Islet precursor cell (in vitro differentiated cells): ENCODE measurements around the gene RRAS.
A peak's percentile ranks its signal among the peaks of the same experiment; 100 is the strongest.

Experiments
- DNase-seq: peaks from one replicate; pipeline ENCODE4 v3.0.0-alpha.2; 2018

The RRAS gene

DNA sequence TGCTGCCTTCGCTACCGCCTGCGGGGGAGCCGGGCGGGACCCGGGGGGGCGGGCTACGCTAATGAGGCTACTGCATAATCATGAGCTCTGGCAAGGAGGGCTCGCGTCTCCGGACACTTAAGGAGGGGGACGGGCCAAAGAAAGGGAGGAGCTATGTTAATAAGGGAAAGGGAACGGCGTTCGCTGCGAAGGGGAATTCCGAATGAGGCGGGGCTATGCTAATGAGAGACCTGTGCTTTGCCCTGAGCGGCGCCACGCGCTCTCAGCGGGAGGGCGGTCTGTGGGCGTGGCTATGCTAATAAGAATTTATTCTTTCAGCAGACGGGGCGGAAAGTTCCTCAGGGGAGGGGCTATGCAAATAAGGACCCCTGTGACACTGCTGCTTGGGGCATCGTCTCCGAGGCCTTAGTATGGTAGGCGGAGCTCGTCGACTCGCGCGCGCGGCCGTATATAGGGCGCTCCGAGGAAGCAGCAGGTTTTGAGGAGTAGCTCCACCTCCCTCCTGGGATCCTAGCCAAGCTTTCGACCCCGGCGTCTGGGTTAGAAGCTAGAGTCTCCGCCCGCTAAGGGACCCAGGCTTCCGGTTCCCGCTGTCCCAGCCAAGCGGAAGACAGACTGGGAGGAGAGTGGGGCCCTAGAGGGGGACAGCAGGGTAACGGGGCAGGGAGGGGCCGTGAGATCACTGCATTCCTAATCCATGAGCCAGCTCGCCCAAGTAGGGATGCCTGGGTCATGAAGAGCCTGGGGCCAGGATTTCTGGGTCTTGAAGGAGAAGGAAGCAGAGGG, at the start of gene RRAS:
Gene RRAS (minus strand): TSS at position 31 of the 786 bp plus-strand sequence. CDS start 45 bp downstream, outside the sequence.
- DNase-seq = peak; percentile 100

DNA sequence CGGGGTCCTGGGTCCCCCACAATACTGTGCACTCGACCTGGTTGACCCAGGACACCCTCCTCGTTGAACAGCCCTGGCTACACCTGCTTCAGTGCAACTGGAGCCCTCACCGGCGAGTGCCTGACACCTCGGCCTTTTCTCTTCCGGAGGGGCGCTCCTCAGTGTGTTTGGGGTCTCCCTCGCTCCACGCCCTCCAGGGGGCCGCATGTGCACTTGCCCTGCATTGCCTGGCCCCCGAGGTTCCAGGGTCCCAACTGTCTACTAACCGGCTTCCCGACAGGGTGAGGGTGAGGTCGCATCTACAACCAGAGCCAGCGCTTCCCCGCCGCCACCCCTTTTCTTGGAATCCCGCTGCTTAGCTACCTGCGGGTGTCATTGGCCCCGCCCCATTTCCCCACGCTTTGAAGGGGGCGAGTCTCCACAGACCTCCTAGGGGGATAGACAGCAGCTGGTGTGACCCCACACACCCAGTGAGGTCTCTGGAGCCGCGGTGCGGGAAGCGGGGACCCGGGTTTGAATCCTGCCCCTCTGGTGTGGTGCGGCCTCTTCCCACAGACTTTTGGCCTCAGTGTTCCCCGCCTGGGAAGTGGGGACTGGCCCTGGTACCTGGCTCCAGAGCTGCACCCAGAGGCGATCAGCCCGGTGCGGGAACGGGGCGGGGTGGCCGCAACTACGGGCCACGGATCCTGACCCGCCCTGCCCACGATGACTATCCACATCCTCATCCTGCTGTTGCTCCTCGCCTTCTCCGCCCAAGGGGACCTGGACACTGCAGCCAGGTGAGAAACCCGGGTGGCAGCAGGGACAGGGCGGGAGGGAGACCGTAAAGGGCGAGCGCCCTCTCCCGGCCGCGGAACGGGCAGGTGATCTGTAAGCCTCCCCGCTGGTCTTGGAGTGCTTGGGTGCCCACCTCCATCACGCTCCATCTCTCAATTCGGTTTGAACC, 49.5 kb upstream of the RRAS start, which contains the start of gene ADM5:
Gene ADM5 (plus strand): TSS at position 462 of the 946 bp plus-strand sequence. CDS start 244 bp downstream, at position 706.
- DNase-seq = peak; percentile 87

DNA sequence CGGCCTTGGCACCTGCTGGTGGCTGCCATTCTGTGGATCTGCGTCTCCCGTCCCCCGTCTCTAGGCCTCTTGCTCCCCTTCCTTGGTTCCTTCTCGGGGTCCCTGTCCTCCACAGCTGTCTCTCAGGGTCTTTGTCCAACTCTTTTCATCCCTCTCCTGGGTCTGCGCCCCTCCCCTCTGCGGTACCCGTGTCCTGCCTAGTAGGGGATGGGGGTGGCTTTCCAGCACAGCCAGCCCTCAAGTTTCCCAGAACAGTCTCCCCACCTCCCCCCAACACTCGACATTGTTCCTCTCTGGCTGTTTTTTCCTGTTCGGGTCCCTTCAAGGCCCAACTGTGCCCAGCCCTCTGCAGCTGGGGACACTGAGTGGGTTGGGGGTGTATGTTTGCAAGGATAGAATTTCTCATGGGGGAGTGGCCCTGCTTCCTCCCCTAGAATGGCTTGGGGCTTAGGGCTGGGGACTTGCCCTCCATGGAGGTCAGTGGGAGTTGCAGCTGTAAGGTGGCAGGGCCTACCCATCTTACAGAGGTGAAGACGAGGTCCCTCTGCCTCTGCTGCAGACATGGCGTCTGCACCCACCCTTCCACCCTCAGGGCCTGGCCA, 48.7 kb upstream of the RRAS start:
- no peak for DNase-seq

DNA sequence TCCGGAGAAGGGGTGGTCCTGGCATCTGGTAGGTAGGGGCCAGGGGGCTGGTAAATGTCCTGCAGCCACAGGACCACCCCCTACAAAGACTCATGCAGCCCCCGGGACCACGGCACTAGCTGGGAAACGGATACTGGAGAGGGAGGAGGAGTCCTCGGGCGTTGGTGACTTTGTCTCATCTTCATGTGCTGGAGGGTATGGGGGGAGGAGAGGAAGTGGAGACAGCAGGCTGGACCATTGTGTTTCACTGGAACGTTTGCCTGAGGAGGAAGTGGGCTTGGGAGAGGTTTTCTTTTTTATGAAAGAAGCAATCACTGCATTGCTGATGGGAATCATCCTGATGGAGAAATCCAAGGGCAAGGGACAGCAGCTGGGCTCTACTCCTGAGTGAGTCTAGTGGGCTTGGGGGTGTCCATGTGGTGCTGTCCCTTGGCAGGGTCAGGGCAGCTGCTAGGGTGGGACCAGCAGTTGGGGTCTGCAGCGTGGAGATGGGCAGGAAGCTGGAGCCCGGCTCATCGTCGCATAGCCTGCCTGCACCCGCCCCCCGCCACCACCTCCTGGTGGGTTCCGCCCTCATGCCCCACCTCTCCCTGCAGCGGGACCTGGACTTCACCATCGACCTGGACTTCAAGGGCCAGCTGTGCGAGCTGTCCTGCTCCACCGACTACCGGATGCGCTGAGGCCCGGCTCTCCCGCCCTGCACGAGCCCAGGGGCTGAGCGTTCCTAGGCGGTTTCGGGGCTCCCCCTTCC, 47.8 kb upstream of the RRAS start:
- DNase-seq = no peak

DNA sequence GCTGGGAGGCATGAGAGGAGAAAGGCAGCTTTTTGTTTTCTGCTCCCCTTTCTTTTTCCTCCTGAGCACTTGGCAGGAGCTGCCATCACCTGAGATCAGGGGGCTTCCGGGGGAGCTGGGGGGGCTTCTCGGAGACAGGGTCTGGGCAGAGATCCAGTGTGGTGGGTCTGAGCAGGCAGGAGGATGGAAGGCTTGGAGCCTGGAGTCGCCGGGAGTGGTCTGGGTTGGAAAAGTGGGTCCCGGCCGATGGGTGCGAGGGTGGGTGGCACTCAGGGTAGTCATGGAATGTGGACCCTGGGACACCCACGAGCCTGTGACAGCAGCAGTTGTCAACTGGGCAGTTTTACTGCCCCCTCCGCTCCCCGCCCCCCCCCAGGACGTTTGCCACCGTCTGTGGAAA, 47.2 kb upstream of the RRAS start:
- no peak for DNase-seq

DNA sequence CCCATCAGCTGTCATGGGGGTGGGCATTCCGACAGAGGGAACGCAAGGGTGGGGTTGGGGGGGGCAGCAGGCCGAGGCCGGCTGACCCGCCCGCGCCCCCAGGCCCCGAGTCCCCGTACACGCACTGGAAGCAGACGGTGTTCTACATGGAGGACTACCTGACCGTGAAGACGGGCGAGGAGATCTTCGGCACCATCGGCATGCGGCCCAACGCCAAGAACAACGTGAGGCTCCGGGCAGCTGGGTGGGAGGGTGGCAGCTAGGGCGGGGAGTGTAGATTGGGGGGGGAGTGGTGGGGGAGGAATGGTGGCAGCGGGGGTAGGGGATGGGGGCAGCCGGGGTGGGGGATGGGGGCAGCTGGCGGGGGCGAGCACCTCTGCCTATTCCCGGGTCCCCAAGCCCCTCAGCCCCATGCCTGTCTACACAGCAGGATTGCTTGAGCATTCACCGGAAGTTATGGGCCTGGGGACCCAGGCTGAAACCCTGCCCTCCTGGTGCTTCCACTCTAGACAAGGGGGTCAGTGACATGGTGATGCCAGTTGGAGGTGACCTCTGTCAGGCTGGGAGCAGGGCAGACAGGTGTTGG, 46.7 kb upstream of the RRAS start:
- DNase-seq = no peak

DNA sequence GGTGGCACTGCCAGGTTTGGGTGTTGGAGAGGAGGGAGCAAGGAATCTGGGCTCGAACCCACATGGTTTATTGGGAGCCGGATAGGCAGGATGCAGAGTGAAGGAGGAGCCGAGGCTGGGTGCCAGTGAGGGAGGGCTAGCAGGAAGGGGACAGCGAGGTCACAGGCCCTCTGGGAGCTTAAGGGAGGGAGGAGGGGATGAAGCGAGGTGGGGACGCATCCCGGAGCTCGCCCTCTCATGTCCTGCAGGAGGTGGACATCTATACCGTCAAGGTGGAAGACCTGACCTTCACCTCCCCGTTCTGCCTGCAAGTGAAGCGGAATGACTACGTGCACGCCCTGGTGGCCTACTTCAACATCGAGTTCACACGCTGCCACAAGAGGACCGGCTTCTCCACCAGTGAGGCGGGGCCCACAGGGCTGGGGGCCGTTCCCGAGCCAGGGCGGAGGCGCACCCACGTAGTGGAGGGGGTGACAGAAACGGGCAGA, 45.9 kb upstream of the RRAS start:
- no peak for DNase-seq

DNA sequence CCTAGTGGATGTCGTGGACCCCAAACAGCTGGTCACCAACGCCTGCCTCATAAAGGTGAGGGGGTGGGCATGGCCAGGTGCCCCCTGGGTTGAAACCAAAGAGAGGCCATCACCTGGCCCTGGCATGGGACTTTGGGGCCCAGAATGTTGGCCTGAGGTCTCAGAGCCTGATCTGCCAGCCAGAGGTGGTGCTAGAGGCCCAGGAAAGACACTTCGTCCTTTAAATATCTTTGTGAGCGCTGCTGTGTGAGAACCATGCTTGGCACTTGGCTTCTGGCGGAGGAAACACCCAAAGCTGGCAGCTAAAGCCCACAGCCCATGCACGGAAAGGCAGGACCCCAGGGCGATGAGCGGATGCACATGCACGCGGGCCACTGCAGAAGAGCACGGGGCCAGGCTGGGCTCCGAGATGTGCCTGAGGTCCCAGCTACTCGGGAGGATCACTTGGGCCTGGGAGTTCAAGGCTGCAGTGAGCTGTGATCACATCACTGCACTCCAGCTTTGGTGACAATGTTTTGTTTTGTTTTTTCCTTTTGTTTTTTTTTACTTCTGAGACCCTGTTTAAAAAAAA, 45.1 kb upstream of the RRAS start:
- no peak for DNase-seq

DNA sequence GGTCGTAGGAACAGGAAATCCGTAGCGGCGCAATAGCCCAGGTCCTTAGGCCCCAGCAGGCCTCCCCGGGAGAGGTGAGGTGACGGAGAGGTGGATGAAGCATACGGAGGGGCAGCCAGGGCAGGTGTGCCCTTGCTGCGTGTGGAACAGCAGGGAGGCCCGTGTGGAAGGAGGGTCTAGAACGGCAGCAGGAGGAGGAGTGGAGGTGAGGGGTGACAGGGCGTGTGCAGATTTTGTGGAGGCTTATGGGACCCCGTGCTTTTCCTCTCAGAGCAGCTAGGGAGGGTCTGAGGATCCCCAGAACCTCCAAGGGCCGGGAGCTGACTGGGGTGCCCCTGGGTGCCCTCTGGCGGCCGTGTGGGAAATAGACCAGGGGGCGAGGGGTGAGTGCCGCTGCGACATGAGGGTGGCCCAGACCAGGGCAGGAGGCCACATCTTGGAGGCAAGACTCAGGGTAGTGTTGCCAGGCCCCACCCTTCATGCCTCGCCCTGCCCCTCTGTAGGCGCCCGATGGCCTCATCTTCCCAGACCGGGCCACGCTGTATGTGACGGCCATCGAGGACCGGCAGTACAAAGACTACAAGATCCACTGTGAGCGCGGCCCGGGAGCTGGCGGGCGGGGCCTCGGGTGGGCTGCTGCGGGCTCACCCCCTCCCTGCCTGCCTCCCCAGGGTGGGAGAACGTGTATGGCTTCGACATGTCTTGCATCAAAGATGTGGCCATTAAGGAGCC, 44.5 kb upstream of the RRAS start:
- DNase-seq = no peak

DNA sequence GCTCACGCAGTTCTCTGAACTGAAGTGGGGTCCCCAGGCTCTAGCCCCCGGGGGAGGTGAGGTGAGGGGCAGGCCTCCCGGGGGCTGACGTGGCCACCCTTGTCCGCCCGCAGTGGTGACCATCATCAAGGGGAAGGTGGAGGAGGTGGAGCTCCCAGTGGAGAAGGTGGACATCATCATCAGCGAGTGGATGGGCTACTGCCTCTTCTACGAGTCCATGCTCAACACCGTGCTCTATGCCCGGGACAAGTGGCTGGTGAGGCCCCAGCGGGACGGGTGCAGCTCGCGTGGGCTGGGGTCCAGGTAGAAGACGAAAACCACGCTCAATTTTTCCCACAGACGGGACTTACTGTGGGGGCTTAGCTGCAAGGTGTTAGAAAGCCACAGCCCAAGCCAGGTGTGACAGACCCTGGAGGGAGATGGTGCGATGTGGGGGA, 43.9 kb upstream of the RRAS start:
- no peak for DNase-seq

DNA sequence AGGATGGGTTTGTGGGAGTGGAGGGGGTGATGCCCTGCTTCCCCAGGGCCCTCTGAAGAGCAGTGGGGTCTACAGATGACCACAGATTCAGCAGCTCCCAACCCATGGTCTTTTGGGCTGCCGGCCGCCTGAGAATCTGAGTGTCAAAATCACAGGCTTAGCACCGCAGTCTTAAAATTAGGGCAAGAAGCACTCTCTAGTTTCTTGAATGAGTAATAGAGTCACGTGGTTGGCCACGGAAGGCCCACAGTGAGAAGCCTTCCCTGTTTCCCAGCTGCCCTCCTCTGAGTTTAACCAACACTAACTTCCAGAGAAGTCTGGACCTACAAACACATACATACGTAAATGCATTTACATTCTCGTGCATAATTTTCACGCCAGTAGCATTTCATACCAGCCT, 42.3 kb upstream of the RRAS start:
- no peak for DNase-seq

DNA sequence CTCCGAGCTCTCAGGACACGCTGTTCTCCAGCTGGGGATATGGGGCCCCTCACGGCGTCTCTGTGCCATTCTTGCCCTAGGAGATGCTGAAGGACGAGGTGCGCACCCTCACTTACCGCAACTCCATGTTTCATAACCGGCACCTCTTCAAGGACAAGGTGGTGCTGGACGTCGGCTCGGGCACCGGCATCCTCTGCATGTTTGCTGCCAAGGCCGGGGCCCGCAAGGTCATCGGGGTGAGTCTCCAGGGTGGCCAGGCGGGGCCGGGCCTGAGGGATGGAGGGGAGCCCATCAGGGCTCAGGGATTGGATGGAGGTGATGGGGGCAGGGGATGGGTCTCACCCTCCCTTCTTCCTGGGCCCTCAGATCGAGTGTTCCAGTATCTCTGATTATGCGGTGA, 41.9 kb upstream of the RRAS start:
- DNase-seq = no peak

DNA sequence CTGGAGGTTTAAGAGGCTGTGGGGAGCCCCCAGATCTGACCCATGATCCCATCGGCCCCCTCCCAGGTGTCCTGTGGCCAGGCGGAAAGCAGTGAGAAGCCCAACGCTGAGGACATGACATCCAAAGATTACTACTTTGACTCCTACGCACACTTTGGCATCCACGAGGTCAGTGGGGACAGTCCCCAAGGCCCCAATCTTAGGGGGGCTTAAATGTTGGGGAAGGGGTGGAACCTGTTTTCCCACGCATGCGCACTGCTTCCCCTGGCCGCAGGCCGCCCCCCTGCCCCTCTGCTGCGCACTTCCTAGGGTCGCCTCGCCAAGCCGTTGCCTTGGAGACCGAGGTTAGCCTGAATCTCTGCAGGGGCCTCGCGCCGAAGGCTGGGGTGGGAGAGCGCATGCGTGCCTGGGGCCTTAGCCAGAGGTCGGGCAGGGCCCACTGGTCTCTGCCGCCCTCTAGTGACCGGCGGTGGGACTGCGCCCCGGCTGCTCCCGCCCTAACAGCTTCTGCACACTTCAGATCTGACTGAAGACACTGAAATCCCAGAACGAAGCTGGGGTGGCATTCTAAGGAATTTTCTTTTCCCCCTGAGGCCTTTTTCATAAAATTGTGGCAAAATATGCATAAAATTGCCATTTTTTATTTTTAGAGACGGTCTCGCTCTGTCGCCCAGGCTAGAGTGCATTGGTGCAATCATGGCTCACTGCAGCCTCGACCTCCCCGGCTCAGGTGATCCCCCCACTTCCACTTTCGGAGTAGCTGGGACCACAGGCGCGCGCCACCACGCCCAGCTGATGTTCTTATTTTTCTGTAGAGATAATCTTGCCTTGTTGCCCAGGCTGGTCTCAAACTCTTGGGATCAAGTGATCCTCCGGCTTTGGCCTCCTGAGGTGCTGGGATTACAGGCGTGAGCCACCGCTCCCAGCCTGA, 40.7 kb upstream of the RRAS start:
- DNase-seq = peak; percentile 96

DNA sequence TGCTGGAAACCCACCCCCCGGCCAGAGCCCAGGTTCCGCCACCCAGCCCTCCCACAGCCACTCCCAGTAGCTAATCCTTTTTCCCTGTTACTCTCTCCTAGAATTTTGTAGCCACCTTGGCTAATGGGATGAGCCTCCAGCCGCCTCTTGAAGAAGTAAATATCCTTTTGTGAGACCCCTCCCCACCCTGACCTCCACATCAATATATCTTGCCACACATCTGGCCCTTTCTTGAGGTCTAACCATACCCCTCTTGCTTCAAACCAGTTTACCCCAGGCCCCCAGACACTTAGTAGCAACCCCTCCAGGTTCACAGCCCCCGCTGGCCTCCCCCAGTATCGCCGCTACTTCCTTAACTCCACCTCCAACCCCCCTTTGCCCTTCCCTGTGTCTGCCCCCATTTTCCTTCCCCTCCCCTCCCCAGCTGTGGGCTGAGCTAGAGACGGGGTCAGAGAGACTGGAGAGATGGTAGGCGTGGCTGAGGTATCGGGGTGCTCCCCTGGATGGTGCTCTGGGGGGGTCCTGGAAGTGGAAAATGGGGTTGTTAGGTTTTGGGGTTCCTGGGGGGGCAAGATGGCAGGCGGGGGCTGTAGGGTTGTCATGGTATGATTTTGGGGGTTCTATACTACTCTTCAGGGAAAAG, 39.9 kb upstream of the RRAS start:
- no peak for DNase-seq

DNA sequence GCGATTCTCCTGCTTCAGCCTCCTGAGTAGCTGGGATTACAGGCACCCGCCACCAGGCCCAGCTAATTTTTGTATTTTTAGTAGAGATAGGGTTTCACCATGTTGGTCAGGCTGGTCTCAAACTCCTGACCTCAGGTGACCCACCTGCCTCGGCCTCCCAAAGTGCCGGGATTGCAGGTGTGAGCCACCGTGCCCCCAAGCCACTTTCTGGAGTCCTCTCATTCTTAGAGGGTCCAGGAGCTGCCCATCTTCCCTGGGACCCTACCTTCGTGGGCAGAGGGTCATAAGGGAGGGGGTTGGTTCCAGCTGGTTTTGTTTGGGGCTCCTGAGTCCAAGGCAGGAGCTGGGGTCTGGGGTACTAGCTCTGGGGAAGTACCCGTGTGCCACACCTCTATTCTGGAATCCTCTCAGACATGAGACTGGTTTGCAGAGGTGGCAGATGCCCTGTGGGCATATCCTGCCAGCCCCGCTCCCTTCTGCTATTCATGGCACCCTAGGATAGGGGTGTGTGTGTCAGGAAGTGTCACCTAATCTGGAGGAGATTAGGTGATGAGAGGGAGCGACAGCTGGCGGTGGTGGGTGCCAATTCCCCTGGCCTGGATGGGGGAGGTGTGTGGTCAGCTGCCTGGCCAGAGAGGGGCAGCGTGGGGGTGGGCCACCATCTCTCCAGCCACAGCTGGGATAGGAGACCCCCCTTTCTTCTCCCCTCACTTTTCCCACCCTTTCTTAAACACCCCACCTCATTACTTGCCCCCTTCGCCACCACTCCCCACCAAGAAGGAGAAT, 39.2 kb upstream of the RRAS start:
- no peak for DNase-seq

DNA sequence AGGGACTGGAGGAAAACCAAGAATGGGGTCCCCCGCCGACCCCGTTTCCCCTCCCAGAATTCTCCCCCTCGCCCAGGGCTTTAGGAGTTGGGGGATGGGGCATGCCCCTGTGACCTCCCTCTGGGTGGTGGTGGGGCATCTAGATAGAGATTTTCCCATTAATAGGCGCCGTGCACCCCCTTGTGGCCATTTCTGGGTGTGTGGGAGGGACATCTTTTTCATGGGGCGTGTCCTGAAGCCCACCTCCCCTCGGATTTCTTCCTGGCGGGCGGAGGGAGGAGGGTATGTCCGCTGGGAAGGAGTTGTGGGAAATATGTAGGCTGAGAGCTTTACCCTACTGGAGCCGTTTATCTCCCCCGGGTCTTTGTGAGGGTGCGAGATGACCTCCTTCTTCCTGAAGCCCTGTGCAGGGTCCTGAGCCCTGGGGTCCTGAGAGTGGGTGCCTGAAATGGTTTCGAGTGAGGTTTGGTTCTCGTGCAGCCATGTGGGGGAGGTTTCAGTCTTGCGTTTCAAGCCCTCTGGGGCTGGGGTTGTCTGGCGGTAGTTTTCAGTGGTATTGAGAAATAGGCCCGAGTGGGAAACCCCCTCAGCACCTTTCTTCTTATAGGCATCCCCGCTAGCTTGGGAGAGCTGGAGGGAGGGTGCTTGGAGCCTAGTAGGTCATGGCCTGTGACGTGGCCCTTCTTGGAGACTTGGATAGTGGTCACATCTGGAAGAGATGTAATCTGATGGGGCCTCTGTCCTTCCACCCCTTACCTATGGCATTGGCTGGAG, 38.1 kb upstream of the RRAS start:
- DNase-seq = peak; percentile 92

DNA sequence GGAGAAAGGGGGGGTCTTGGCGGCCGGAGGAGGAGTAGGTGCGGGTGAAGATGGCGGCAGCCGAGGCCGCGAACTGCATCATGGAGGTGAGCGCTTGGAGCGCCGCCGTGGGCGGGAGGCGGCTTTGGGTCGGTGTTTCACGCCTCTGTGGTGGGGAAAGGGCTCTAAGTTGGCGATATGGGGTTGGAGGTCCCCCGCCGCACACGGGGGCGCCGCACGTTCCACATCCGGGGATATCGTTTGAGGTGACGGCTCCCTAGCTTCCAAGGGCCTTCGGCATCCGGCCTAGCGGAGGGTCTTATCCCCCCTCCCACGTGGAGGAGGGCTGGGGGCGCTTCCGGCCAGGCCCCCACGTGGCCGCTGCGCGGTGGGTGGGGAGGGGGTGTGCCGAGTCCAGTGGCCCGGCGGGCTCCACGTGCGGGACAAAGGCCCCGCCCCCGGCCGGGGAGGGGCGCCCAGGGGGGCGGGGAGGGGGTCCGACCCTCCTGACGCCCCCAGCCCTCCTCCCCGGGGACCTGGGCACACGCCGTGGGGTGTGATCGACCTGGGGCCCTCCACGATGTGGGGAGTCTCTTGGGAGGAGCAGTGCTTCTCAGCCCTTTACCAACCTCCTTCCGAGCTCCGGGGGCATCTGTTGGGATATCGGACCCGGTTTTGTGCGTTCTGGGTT, 37.4 kb upstream of the RRAS start, which contains the start of gene PRMT1:
Gene PRMT1 (plus strand): TSS at position 41 of the 670 bp plus-strand sequence. CDS start 10 bp downstream, at position 51.
- peak; percentile 73 for DNase-seq
